ENCODE measurements around the gene MT1M. TPM values are rescaled to one million over a fixed set of nuclear protein-coding genes. Genes with fewer than 3 reads are reported as not detected.

MT1M gene
- total and polyA plus RNA-seq, 4 donors = 4.0 to 10.5 (median 5.4) TPM

GRCh38 chr16:56608043-56608875 lies 24.2 kb upstream of the MT1M start, which contains the start of gene MT2A:
MT2A (plus strand) TSS chr16:56608584; CDS start chr16:56608656, 72 bp downstream.
- Histone ChIP-seq H3K27me3 (ENCODE audit: control insufficient read depth, insufficient read depth, low read length) (peaks cover 26% of the 10 kb centered on the region), H3K4me1 (ENCODE audit: control insufficient read depth, insufficient read depth, low read length) (peaks cover 42% of the 10 kb centered on the region), H3K27ac (ENCODE audit: low read depth, low read length) (peak within 1 kb of the TSS; percentile 87), H3K4me3 (ENCODE audit: low read depth, low read length) (peak within 1 kb of the TSS; percentile 58), H3K36me3 (ENCODE audit: control insufficient read depth, insufficient read depth, low read length) (no peaks in the 10 kb centered on the region), H3K9me3 (ENCODE audit: control insufficient read depth, insufficient read depth, low read length) (no peaks in the 10 kb centered on the region)
- peak in 2 of 6 donors; percentile 88 to 94 for DNase-seq (ENCODE audit: low read depth in 4 of 6, low spot score in 6 of 6)
- WGBS (ENCODE audit: insufficient coverage) = 9% methylated on average over 56 of the region's 62 CpGs

GRCh38 chr16:56608876-56609462 lies 23.5 kb upstream of the MT1M start:
- peak overlapping the region; percentile 58 for H3K4me3 ChIP-seq (ENCODE audit: low read depth, low read length)
- H3K4me1 ChIP-seq (ENCODE audit: control insufficient read depth, insufficient read depth, low read length) = peaks cover 42% of the 10 kb centered on the region
- H3K27me3 ChIP-seq (ENCODE audit: control insufficient read depth, insufficient read depth, low read length) = peaks cover 26% of the 10 kb centered on the region
- peak in 2 of 6 donors; percentile 11 to 25 for DNase-seq (ENCODE audit: low read depth in 4 of 6, low spot score in 6 of 6)
- under 1% methylated on average over 15 of the region's 21 CpGs for WGBS (ENCODE audit: insufficient coverage)
- H3K9me3 ChIP-seq (ENCODE audit: control insufficient read depth, insufficient read depth, low read length) = no peaks in the 10 kb centered on the region
- H3K27ac ChIP-seq (ENCODE audit: low read depth, low read length) = peak overlapping the region; percentile 80
- no peaks in the 10 kb centered on the region for H3K36me3 ChIP-seq (ENCODE audit: control insufficient read depth, insufficient read depth, low read length)

- Histone ChIP-seq H3K27me3 (ENCODE audit: control insufficient read depth, insufficient read depth, low read length) (peaks cover 26% of the 10 kb centered on the region), H3K36me3 (ENCODE audit: control insufficient read depth, insufficient read depth, low read length) (no peaks in the 10 kb centered on the region), H3K27ac (ENCODE audit: low read depth, low read length) (peak overlapping the region; percentile 80), H3K9me3 (ENCODE audit: control insufficient read depth, insufficient read depth, low read length) (no peaks in the 10 kb centered on the region), H3K4me3 (ENCODE audit: low read depth, low read length) (peak overlapping the region; percentile 58), H3K4me1 (ENCODE audit: control insufficient read depth, insufficient read depth, low read length) (peaks cover 42% of the 10 kb centered on the region)
- WGBS (ENCODE audit: insufficient coverage) = 7% methylated on average over 3 of the region's 6 CpGs
- peak in 2 of 6 donors; percentile 67 to 80 for DNase-seq (ENCODE audit: low read depth in 4 of 6, low spot score in 6 of 6)
Measured at GRCh38 chr16:56609463-56609921, 23.0 kb upstream of the MT1M start.

- H3K4me3 ChIP-seq (ENCODE audit: low read depth, low read length) = peak overlapping the region; percentile 58
- H3K27ac ChIP-seq (ENCODE audit: low read depth, low read length) = peak overlapping the region; percentile 80
- WGBS (ENCODE audit: insufficient coverage) = 26% methylated on average over 9 of the region's 10 CpGs
- peak in 2 of 6 donors; percentile 2 to 41 for DNase-seq (ENCODE audit: low read depth in 4 of 6, low spot score in 6 of 6)
- H3K27me3 ChIP-seq (ENCODE audit: control insufficient read depth, insufficient read depth, low read length) = peaks cover 26% of the 10 kb centered on the region
- no peaks in the 10 kb centered on the region for H3K36me3 ChIP-seq (ENCODE audit: control insufficient read depth, insufficient read depth, low read length)
- no peaks in the 10 kb centered on the region for H3K9me3 ChIP-seq (ENCODE audit: control insufficient read depth, insufficient read depth, low read length)
- H3K4me1 ChIP-seq (ENCODE audit: control insufficient read depth, insufficient read depth, low read length) = peaks cover 42% of the 10 kb centered on the region
Measured at GRCh38 chr16:56610017-56610608, 22.3 kb upstream of the MT1M start.

GRCh38 chr16:56610609-56611111 lies 21.8 kb upstream of the MT1M start:
- Histone ChIP-seq H3K27me3 (ENCODE audit: control insufficient read depth, insufficient read depth, low read length) (peaks cover 26% of the 10 kb centered on the region), H3K4me1 (ENCODE audit: control insufficient read depth, insufficient read depth, low read length) (peaks cover 42% of the 10 kb centered on the region), H3K9me3 (ENCODE audit: control insufficient read depth, insufficient read depth, low read length) (no peaks in the 10 kb centered on the region), H3K4me3 (ENCODE audit: low read depth, low read length) (no peak overlapping the region), H3K27ac (ENCODE audit: low read depth, low read length) (peak overlapping the region; percentile 80), H3K36me3 (ENCODE audit: control insufficient read depth, insufficient read depth, low read length) (no peaks in the 10 kb centered on the region)
- no peak for DNase-seq (ENCODE audit: low read depth in 4 of 6, low spot score in 6 of 6)
- WGBS (ENCODE audit: insufficient coverage) = 44% methylated on average over 2 of the region's 2 CpGs

GRCh38 chr16:56611281-56611833 lies 21.1 kb upstream of the MT1M start:
- whole genome bisulfite sequencing (ENCODE audit: insufficient coverage) = 91% methylated on average over 1 of the region's 2 CpGs
- peak in 1 of 6 donors; percentile 25 for DNase-seq (ENCODE audit: low read depth in 4 of 6, low spot score in 6 of 6)
- Histone ChIP-seq H3K36me3 (ENCODE audit: control insufficient read depth, insufficient read depth, low read length) (no peaks in the 10 kb centered on the region), H3K27ac (ENCODE audit: low read depth, low read length) (peak overlapping the region; percentile 61), H3K27me3 (ENCODE audit: control insufficient read depth, insufficient read depth, low read length) (peaks cover 28% of the 10 kb centered on the region), H3K9me3 (ENCODE audit: control insufficient read depth, insufficient read depth, low read length) (no peaks in the 10 kb centered on the region), H3K4me3 (ENCODE audit: low read depth, low read length) (no peak overlapping the region), H3K4me1 (ENCODE audit: control insufficient read depth, insufficient read depth, low read length) (peaks cover 37% of the 10 kb centered on the region)

GRCh38 chr16:56613706-56614105 lies 18.8 kb upstream of the MT1M start:
- H3K36me3 ChIP-seq (ENCODE audit: control insufficient read depth, insufficient read depth, low read length) = no peaks in the 10 kb centered on the region
- H3K27ac ChIP-seq (ENCODE audit: low read depth, low read length) = no peak overlapping the region
- H3K4me1 ChIP-seq (ENCODE audit: control insufficient read depth, insufficient read depth, low read length) = peaks cover 40% of the 10 kb centered on the region
- H3K4me3 ChIP-seq (ENCODE audit: low read depth, low read length) = no peak overlapping the region
- H3K27me3 ChIP-seq (ENCODE audit: control insufficient read depth, insufficient read depth, low read length) = peaks cover 51% of the 10 kb centered on the region
- DNase-seq (ENCODE audit: low read depth in 4 of 6, low spot score in 6 of 6) = no peak
- no peaks in the 10 kb centered on the region for H3K9me3 ChIP-seq (ENCODE audit: control insufficient read depth, insufficient read depth, low read length)

- H3K27me3 ChIP-seq (ENCODE audit: control insufficient read depth, insufficient read depth, low read length) = peaks cover 45% of the 10 kb centered on the region
- H3K27ac ChIP-seq (ENCODE audit: low read depth, low read length) = no peak overlapping the region
- no peak overlapping the region for H3K4me3 ChIP-seq (ENCODE audit: low read depth, low read length)
- no peak for DNase-seq (ENCODE audit: low read depth in 4 of 6, low spot score in 6 of 6)
- H3K9me3 ChIP-seq (ENCODE audit: control insufficient read depth, insufficient read depth, low read length) = no peaks in the 10 kb centered on the region
- H3K4me1 ChIP-seq (ENCODE audit: control insufficient read depth, insufficient read depth, low read length) = peaks cover 31% of the 10 kb centered on the region
- no peaks in the 10 kb centered on the region for H3K36me3 ChIP-seq (ENCODE audit: control insufficient read depth, insufficient read depth, low read length)
Measured at GRCh38 chr16:56614549-56614991, 17.9 kb upstream of the MT1M start.

- Histone ChIP-seq H3K27me3 (ENCODE audit: control insufficient read depth, insufficient read depth, low read length) (peaks cover 40% of the 10 kb centered on the region), H3K27ac (ENCODE audit: low read depth, low read length) (no peak overlapping the region), H3K4me1 (ENCODE audit: control insufficient read depth, insufficient read depth, low read length) (peaks cover 26% of the 10 kb centered on the region), H3K4me3 (ENCODE audit: low read depth, low read length) (no peak overlapping the region), H3K36me3 (ENCODE audit: control insufficient read depth, insufficient read depth, low read length) (no peaks in the 10 kb centered on the region), H3K9me3 (ENCODE audit: control insufficient read depth, insufficient read depth, low read length) (no peaks in the 10 kb centered on the region)
- WGBS (ENCODE audit: insufficient coverage) = 100% methylated on average over 1 of the region's 3 CpGs
- no peak for DNase-seq (ENCODE audit: low read depth in 4 of 6, low spot score in 6 of 6)
Measured at GRCh38 chr16:56615353-56615752, 17.1 kb upstream of the MT1M start.
